GM23248 (cell line): ENCODE results near the gene CROCC2.

Experiments
- EZH2 ChIP-seq: fragments of 200-600 bp; sonication (generic); IDR thresholded peaks from 2 replicates; pipeline ENCODE4 v1.6.1; 2018; ENCODE audit warnings: antibody characterized with exemption, mild to moderate bottlenecking; ENCODE audit not compliant: insufficient read depth, poor library complexity, severe bottlenecking
- EZH2phosphoT487 ChIP-seq: fragments of 200-600 bp; sonication (generic); IDR thresholded peaks from 2 replicates; pipeline ENCODE4 v1.6.1; 2018; ENCODE audit warnings: antibody characterized with exemption, moderate library complexity, mild to moderate bottlenecking, low read depth; ENCODE audit not compliant: insufficient read depth

- TF ChIP-seq EZH2 = no peak
- no peak for TF ChIP-seq EZH2phosphoT487
Observed at GRCh38 chr2:240955306-240956170, 49.4 kb downstream of the CROCC2 start.
